GM19099 (cell line): ENCODE data around the gene ITGBL1.

Source experiments
- POLR2A ChIP-seq: IDR thresholded peaks from 3 replicates; pipeline ENCODE4 v1.6.1; 2011; ENCODE audit warnings: low read depth; ENCODE audit not compliant: insufficient read length; ENCODE audit errors: extremely low read depth

ITGBL1 gene

DNA sequence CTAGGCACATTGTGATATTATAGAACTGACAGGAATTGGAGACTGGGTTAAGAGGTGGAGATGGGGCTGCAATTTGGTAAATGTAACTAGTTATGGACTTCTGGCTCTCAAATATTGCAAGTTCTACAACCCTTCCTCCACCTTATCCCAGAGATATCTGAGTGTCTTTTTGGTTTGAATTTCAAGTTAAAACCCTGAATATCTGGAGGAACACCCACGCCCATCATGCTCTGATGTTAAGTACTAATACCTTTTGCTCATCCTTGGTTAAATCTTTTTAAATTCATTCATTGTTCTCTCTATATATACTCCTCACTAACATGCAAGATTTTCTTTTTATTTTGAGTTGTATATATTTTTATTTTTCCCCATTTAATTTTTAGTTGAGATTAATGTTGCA lies 28.9 kb downstream of the ITGBL1 start:
- TF ChIP-seq POLR2A, result no peak

DNA sequence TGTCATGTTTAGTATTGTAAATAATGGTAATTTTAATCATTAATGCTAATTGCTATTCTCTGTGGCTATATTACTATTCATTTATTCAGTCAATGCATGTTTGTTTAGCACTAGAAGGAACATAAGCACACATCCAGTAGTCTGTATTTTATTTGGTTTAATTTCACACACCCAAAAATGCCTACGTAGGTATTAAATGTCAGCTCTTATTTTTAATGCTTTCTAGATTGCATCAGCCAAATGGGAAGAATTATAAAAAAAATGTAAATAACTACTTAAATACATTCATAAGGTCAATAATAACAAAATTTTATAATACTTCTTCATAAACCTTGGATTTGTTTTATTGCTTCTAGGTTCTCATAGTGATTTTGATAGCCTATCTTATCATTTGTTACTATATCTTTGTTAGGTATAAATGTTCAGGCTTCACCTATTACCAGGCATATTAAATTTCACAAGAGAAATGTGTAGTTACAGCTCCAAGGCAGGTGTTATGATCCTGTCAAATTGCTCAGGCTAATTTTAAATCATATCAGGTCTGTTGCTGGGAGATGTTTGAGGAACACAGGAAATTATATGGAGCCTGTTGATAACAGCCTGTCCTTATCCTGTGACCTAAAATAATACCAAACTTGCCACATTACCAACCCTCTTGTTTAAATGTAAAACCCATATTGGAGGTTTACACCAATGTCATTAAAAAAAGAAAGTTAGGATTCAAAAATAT lies 34.4 kb downstream of the ITGBL1 start:
- TF ChIP-seq POLR2A, result no peak

DNA sequence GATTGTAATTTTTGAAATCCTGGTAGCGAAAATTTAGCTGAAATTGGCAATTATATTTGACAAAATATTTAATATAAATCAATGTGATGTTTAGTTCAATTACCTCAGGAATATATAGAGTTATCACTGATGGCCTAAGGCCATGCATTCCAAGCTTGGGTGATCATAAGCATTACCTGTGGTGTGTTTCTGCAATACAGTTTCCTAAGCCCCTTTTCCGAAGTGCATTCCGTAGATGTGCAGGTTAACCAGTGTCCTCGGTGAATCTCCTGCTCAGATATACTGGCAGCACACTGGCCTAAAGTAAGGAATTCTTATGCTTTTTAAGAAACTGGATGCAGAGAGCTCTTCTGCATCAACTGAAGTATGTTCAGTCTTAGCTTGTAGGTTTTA lies 35.0 kb downstream of the ITGBL1 start:
- no peak for TF ChIP-seq POLR2A

DNA sequence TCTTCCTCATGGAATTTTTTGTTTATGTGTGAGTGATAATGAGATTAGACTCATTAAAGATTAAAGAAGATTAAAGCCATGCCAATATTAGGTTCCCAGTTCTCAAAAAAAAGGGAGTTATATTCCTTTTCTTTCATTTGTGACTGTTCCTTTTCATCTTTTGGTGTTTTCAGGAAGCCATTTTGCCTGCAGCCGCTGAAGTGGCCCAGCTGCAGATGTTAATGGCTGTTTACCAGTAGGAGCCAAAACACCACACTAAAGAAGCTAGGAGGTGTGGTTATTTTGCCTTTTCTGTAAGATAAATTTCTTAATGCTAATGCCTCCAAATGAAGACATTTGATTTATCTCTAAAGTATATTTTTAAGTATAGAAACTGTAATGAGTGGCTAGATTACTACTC lies 36.3 kb downstream of the ITGBL1 start:
- TF ChIP-seq POLR2A, result no peak

DNA sequence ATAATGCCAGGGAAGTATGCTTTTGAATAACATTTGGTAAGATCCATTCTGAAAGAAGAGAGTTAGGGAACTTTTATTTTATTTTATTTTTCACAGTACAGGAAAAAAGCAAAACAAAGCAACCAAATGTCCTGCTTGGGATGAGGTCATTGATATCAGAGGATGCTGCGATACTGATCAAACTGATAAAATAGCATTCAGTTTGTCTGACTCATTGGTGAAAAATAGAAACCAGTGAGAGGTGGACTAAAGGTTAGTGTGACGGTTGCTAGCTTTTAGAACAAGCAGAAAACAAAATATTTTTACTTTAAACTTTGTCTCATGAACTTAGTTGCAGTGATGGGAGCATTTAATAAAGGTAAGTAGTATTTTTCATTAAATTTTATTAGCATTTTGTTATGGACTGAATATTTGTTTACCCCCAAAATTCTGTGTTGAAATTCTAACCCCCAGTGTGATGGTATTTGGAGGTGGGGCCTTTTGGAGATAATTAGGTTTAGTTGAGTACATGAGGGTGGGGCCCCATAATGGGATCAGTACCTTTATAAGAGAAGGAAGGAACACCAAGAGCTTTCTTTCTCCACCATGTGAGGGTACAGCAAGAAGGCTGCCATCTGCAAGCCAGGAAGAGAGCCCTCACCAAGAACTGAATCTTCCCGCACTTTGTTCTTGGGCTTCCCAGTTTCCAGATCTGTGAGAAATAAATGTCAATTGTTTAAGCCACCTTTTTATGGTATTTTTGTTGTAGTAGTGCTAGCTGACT lies 37.3 kb downstream of the ITGBL1 start:
- TF ChIP-seq POLR2A, result no peak

DNA sequence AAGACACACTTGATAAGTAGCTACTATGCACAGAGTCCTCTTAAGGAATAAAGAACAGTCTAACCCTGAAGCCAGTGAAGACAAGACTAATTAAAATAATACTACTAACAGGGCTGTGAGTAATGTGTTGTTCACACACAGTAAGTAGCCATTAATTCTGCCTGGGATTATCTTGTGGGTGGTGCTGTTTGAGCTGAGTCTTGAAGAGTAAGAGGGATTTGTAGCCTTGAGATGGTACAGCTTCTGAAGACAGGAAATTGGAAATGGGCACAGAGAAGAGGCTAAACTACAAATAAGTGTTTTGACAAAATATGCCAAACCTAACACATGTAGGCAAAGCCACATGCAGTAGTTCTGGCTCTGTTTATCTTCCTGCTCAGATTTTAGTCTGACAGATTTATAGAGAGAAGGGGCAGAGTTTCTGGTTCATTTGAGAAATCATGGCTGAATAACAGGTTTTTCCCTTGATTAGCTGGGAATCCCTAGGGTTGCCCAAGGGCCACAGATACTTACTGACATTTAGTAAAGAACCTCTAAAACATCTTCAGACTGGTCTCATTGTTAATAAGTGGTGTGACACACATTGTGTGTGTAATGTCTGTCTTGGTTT lies 38.0 kb downstream of the ITGBL1 start:
- TF ChIP-seq POLR2A, result no peak

DNA sequence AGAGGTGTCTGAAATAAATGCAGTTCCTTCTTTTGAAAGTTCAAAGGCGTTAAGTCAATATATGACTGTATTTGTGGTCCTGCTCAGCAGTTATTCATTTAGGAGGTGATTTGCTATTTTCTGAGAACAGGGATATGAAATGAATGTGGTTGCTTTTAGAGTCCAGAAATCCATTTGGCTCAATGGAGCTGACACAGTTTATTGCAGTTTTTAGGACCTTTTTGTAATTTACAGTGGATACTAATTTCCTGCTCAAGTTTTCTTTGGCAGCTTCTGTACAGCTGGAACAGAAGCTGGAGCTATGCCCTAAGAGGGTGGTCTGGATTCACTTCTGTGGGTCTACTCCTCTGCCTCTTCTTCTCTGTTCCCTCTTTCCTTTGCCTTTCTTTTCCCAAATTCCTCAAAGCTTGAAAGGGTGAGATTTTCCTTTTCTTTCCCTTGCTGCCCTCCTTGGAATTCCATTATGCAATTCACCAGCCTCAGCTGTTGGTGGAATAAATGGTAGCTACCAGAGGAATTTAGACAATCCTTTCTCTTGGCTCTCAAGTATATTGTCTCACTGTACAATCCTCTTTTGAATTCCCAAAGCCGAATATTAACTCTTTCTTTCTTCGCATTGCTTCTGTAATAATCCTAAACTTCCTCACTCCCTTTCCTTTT lies 39.9 kb downstream of the ITGBL1 start:
- TF ChIP-seq POLR2A, result no peak

DNA sequence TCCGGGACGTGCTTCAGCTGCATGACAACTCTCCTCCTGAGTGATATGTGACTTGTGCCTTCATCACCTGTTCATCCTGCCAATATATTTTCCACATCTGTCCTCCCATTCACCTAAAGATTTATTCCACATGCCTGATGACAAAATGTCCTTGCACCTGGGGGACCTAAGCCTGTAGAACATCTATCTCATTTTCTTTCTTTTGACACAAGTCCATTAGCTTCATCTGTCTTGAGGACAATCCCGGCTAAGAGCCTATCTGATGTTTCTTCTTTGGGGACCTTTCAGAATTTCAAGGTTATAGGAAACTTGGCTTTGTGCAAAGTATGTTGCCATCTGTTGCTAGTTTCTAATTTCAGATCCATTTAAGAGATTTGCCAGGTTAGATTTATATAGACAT lies 41.1 kb downstream of the ITGBL1 start:
- no peak for TF ChIP-seq POLR2A

DNA sequence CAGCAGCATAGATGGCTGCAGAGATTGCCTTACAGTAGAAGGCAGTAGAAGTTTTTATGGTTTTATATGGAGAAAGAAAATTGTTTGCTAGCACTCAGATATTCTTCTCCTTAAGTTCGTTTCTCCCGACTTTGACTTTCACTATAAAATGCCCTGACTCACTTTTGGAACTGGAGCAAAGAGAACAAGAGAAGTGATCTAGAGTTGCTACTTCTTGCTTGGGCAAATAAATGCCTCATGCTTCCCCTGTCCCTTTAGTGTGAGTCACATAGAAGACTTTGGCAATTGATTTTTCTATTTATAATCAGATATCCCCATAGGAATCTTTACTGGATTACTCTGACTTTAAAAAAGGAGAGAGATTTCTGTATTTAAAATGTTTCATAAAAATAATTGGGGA lies 46.9 kb downstream of the ITGBL1 start:
- TF ChIP-seq POLR2A, result no peak

DNA sequence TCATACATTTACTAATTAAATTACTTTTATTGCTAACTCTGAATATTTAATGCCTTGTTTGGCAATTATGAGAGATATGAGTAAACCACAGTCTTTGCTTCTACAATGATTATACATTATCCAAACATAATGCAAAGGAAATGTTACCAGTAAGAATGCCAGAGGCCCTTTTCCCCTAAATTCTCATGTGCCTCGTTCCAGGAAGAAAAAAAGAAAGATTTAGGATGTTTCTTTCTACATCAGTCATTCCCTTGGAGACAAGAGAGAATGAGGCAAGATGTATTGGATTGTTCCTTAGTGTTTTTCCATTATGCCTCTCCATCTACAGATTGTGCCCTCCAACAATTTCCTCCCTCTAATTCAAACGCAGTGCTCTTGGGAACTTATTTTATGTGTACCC lies 50.1 kb downstream of the ITGBL1 start:
- no peak for TF ChIP-seq POLR2A

DNA sequence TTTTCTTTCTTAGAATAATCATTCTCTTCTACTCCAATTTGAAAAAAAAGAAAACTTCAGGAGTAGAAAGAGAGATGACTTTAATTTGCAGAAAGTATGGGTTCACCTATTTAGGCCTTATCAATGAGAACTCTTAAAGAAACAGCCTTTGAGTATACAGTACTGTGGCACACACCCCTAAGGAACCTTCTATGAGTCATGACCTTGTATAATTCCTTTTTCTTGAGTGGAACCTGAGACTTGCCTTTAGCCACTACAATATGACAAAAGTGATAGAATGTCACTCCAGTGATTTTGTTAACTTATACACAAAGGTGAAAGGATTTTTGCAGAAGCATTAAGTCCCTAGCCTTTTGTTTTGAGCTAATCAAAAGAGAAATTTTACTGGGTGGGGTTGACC lies 58.7 kb downstream of the ITGBL1 start:
- no peak for TF ChIP-seq POLR2A

DNA sequence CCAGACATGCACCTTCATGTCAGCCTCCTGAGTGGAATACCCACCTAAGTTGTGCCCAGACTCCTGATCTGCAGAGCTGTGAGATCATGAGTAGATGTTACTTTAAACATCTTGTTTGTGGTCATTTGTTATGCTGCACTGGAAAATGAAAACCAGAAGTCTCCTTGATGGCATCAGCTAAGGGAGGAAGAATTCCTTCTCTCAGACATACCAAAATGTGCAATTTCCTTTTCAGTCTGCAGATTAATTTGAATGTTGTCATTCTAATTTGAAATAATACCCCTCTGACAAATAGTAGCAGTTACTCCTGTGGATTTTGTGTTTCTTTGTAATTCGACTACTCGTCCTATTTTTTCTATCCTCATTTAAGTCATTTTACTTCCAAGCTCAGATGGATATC lies 59.3 kb downstream of the ITGBL1 start:
- TF ChIP-seq POLR2A, result no peak

DNA sequence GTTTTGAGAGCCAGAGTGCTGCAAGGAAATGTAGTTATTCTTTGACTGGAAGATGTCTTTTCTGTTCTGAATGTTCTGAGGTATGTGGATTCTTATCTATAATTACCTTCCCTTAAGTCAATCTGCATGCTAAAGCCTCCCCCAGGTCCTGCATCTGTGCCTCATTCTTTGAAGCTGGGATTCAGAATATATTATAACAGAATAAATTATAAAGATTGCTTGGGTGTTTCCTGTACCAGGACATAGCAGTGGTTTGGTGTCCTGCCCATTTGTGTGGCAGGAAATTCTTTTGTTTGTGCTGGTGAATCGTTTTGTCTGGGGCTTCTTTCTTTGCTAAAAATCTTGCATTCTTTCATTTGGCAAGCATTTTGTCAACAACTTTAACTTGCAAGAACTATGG lies 60.2 kb downstream of the ITGBL1 start:
- TF ChIP-seq POLR2A, result no peak

DNA sequence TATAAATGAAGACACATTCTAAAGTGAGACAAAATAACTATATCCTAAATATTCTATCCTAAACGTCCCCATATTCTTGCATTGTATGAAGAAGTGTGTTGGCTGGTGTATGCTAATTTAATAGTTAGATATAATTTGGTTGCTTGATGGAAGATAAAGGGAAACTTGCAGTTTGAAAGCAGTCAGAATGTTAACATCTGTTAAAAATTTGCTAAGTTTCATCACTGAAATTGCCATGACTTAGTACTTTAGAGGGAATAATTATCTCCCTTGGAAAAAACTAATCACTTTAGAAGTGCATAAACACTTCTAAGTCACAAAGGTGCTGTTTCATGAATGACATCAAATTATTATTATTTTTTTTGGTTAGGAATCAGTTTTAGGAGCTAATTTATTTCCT lies 61.6 kb downstream of the ITGBL1 start:
- no peak for TF ChIP-seq POLR2A

DNA sequence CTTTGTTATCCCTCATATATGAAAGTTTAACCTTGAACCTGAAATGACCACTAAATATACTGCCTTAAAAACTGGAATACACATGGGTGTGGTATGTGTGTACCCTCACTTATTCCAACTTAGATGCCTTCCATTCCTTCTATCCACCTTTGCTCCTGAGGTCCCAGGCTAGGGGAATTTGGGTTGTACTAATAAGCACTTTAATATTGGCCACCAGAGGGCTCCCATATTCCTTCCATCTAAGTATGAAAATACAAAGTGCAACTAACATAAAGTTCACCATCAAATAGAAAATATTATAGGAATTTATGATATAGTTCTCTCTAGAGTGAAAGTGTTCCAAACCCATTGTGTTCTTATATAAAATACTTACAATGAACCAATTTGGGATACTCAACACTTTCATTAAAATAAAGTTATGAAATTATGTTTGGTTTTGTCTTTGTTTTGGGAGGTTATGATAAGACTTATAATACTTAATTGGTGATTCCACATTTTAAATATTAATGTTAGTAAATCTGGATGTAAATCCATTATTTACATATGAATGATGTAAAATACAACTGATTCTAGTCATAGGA lies 62.3 kb downstream of the ITGBL1 start:
- TF ChIP-seq POLR2A, result no peak
